Stimulated activated CD8-positive, alpha-beta memory T cell treated with anti-CD3 and anti-CD28 coated beads, Interleukin-2, amount 100 ng/mL, for 1 hour (primary cell): ENCODE measurements around the gene MAST4.
"Not testable (repeated sequence)": the region's sequence is repeated elsewhere in the genome, so short reads cannot be mapped to it uniquely, and the experiment has no call there.

Experiments used
- DNase-seq, 2 donors: peaks; one replicate each; pipeline ENCODE4 v3.0.0-alpha.2; 2020; ENCODE audit warnings: low read depth in 2 of 2

MAST4 gene

DNA sequence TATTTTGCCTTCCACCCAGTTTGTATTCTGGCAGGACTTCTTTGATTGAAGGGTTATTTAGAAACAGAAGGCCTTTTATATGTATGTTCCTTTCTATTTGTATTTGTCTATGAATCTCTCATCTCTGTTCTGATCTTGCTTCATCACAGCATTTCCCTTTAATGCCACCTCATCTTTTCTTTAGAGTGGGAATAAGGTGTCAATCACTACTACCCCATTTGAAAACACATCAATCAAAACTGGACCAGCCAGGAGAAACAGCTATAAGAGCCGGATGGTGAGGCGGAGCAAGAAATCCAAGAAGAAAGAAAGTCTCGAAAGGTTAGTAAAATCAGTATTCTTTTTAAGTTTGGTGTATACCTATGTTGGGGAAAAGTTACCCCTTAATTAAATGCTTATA is 564.1 kb downstream of the MAST4 start:
- no peak for DNase-seq

GRCh38 chr5:67160985-67161384 is 564.8 kb downstream of the MAST4 start:
- DNase-seq, result peak in 1 of 2 donors; percentile 24

GRCh38 chr5:67161767-67162166 is 565.6 kb downstream of the MAST4 start:
- no peak for DNase-seq

DNA sequence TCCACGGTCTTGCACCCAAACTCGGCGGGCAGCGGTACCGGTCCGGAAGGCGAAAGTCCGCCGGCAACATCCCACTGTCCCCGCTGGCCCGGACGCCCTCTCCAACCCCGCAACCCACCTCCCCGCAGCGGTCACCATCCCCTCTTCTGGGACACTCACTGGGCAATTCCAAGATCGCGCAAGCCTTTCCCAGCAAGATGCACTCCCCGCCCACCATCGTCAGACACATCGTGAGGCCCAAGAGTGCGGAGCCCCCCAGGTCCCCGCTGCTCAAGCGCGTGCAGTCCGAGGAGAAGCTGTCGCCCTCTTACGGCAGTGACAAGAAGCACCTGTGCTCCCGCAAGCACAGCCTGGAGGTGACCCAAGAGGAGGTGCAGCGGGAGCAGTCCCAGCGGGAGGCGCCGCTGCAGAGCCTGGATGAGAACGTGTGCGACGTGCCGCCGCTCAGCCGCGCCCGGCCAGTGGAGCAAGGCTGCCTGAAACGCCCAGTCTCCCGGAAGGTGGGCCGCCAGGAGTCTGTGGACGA is 567.1 kb downstream of the MAST4 start:
- no peak for DNase-seq

DNA sequence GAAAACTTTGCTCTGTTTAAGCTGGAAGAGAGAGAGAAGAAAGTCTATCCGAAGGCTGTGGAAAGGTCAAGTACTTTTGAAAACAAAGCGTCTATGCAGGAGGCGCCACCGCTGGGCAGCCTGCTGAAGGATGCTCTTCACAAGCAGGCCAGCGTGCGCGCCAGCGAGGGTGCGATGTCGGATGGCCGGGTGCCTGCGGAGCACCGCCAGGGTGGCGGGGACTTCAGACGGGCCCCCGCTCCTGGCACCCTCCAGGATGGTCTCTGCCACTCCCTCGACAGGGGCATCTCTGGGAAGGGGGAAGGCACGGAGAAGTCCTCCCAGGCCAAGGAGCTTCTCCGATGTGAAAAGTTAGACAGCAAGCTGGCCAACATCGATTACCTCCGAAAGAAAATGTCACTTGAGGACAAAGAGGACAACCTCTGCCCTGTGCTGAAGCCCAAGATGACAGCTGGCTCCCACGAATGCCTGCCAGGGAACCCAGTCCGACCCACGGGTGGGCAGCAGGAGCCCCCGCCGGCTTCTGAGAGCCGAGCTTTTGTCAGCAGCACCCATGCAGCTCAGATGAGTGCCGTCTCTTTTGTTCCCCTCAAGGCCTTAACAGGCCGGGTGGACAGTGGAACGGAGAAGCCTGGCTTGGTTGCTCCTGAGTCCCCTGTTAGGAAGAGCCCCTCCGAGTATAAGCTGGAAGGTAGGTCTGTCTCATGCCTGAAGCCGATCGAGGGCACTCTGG is 567.8 kb downstream of the MAST4 start:
- no peak for DNase-seq

GRCh38 chr5:67164856-67165525 is 568.8 kb downstream of the MAST4 start:
- no peak for DNase-seq

- peak; percentile 59 to 61 for DNase-seq
Measured at GRCh38 chr5:67165526-67166459, 569.6 kb downstream of the MAST4 start.

DNA sequence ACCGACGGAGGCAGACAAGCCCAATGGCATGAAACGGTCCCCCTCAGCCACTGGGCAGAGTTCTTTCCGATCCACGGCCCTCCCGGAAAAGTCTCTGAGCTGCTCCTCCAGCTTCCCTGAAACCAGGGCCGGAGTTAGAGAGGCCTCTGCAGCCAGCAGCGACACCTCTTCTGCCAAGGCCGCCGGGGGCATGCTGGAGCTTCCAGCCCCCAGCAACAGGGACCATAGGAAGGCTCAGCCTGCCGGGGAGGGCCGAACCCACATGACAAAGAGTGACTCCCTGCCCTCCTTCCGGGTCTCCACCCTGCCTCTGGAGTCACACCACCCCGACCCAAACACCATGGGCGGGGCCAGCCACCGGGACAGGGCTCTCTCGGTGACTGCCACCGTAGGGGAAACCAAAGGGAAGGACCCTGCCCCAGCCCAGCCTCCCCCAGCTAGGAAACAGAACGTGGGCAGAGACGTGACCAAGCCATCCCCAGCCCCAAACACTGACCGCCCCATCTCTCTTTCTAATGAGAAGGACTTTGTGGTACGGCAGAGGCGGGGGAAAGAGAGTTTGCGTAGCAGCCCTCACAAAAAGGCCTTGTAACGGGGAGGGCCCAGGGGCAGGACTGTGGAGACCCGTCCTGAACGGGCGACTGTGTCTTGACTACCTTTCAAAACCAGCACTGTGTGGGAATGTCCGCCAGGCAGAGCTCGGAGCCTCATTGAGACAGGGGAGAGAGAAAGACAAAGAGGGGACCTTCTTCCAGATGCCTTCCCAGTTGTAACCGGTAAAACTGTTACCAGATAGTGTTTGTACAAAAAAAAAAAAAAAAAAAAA is 570.5 kb downstream of the MAST4 start:
- DNase-seq, result peak; percentile 22 to 47

GRCh38 chr5:67168069-67168468 is 571.9 kb downstream of the MAST4 start:
- no peak for DNase-seq

- DNase-seq, result no peak
Measured at GRCh38 chr5:67170767-67171166, 574.6 kb downstream of the MAST4 start.

GRCh38 chr5:67173351-67173750 is 577.2 kb downstream of the MAST4 start:
- not testable (repeated sequence) for DNase-seq

- no peak for DNase-seq
Measured at GRCh38 chr5:67173959-67174358, 577.8 kb downstream of the MAST4 start.

DNA sequence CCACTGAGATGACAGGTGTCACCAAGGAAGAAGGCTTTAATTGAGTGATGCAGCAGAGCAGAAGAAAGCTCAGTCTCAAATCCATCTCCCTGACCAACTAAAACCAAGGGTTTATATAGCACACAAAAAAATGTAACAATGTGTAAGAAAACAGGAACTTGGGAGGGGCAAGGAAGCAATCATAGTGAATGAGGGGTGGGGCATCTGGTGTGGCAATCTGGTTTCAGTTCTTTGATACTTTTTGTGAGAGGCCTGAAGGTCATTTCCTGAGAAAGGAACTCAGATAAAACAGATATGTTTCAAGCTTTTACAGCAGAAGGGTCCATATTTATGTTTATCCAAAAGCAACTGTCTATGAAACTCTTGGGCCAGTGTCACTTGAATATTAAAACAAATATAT is 580.7 kb downstream of the MAST4 start:
- no peak for DNase-seq

- no peak for DNase-seq
Measured at GRCh38 chr5:67178085-67178484, 581.9 kb downstream of the MAST4 start.

GRCh38 chr5:67178966-67179365 is 582.8 kb downstream of the MAST4 start:
- DNase-seq, result no peak

GRCh38 chr5:67179697-67180361 is 583.6 kb downstream of the MAST4 start:
- no peak for DNase-seq

GRCh38 chr5:67181648-67182221 is 585.5 kb downstream of the MAST4 start:
- DNase-seq, result no peak

GRCh38 chr5:67182301-67182790 is 586.2 kb downstream of the MAST4 start:
- DNase-seq, result no peak

DNA sequence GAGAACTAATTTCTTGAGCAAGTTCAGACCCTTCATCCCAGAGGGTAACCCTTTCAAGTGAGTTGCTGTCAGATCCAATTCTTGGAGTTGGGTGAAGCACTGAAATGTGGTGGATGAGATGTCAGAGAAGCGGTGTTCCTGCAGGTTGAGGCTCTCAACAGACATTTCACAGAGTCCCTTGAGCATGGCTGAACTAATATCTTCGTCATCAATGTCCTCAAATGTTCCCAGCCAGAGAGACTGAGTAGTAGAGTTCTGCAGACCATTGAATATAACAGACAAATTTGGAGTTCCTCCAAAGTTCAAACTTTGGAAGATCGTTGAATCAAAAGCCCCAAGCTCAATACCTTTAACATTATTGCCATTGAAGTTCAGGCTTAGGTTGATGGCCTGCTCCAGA is 587.7 kb downstream of the MAST4 start:
- no peak for DNase-seq
